ENCODE results near the gene SMIM41.
A peak's percentile ranks its signal among the peaks of the same experiment; 100 is the strongest.

The SMIM41 gene

DNA sequence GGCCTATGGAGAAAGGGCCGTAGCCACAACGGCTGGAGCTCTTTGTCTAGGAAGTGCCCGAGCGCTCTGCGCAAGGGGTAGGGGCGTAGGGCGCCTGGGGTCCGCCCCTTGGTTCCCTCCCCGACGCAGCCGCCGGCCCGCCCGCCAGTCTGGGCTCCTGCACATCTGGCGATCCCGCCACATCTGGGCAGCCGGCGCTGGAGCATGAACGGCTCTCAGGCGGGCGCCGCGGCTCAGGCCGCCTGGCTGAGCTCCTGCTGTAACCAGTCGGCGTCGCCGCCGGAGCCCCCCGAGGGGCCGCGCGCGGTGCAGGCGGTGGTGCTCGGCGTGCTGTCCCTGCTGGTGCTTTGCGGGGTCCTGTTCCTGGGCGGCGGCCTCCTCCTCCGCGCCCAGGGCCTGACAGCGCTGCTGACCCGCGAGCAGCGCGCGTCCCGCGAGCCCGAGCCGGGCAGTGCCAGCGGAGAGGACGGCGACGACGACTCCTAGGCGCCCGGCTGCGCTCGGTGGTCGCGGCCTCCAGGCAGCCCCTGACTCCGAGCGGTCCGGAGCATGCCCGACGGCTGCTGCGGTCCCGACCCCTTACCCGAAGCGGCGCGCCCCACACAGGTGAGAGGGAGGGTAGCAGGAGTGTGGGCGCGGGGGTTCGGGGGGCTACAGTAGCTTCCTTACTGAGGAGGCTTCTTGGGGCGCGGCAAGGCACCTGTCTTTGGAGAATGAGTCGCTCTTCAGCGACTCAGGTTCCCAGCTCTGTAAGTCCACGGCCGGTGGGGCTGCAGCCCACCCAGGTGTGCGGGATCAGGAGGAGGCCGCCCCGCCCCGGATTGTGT, at the start of gene SMIM41:
SMIM41 (plus strand) TSS at position 129 of the 827 bp plus-strand sequence; CDS start at position 205, 76 bp downstream.
- no peak for DNase-seq (ENCODE audit: low spot score)

DNA sequence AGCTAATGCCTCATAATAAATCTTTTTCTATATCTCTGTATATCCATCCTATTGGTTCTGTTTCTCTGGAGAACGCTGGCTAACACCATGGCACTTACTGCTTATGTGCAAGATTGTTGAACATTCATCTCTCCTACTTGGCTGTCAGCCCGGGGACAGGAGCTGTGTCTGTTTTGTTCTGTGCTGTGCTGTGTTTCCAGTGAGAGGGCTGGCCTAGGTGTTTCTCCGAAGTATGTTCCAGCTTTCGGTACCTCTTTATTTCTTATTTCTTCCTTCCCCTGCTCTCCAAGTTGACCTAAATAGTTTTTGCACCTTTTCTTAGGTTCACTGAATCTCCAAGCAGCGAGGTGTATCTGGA, 47.1 kb upstream of the SMIM41 start:
- no peak for DNase-seq (ENCODE audit: low spot score)

DNA sequence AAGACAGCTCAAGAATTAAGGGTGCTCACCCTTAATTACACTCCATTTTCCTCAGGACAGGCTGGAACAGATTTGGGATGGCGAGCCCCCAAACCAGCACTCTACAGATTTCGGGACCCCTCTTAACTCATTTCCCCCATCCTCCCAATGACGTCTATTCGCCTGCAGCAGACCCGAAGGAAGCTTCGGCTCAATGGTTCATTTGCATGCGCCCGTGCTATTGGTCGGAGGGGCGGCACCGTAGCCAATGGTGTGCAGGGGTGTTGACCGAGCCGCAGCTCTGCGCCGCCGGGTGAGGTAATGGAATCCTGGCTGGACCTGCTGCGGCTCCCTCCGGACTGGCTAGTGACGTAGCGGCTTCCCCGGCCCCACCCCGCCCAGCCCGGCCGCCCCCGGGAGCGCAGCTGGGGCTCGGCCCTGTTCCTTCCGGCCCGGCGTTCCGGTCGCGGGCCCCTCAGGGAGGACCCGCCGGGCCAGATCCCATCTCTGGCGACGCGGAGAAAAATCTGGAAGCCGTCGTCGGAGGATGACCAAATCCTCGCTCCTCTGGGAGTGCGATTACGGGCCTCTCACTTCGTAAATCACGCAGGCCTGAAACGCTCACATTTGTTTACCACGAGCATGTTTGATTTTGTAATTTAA, 46.6 kb upstream of the SMIM41 start:
- peak; percentile 84 for DNase-seq (ENCODE audit: low spot score)

DNA sequence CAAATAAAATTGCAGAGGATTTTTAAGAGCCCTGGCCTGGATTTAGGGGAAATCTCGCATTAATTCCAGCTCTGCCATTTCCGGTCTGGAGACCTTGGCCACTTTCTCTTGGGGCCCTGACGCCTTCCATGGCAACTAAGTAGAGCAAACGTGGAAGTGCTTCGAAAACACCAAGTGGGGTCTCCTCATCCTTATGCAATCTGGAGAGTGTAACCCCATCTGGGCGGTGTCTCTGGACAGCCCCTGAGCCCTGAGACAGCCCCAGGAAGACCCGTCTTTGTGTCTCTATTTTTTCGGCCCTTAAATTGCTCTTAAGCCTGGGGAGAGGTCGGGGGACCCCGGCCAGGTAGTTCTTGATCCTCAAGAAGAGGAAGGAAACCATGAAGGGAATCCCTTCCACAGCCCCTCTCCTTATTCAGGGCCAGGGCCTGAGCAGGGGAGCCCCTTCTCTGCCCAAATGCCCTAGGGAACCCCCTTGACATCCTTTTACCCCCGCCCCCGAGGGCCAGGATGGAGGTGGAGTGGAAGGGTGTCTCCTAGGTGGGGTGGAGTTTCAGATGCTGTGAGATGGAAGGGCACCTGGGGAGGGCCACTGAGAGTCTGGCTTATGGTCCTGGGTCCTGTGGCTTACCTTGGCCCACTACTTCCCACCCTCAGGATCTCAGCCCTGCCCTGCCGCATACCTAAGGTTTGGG, 45.9 kb upstream of the SMIM41 start:
- no peak for DNase-seq (ENCODE audit: low spot score)

- no peak for DNase-seq (ENCODE audit: low spot score)
These were observed 44.3 kb upstream of the SMIM41 start for GRCh38 chr12:52035190-52035589.

DNA sequence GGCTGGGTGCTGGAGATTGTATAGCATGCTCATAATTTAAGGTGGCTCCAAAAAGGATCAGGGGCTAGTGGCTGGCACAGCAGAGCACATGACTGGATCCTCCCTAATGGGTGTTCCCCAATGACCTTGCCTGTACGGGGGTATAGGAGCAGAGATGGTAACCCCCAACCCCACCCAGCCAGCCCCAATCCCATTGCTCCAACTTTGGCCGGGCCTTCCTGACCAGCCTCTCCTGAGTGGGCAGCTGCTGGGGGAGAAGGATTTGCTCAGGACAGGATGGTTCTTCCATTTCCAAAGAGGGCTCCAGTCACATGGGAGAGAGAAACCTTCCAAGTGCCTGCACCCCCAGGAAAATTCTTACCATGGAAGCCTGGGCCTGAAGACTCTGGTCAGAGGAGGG, 43.6 kb upstream of the SMIM41 start:
- DNase-seq (ENCODE audit: low spot score), result no peak

- DNase-seq (ENCODE audit: low spot score), result peak; percentile 73
These were observed 42.8 kb upstream of the SMIM41 start for GRCh38 chr12:52036587-52037171.

DNA sequence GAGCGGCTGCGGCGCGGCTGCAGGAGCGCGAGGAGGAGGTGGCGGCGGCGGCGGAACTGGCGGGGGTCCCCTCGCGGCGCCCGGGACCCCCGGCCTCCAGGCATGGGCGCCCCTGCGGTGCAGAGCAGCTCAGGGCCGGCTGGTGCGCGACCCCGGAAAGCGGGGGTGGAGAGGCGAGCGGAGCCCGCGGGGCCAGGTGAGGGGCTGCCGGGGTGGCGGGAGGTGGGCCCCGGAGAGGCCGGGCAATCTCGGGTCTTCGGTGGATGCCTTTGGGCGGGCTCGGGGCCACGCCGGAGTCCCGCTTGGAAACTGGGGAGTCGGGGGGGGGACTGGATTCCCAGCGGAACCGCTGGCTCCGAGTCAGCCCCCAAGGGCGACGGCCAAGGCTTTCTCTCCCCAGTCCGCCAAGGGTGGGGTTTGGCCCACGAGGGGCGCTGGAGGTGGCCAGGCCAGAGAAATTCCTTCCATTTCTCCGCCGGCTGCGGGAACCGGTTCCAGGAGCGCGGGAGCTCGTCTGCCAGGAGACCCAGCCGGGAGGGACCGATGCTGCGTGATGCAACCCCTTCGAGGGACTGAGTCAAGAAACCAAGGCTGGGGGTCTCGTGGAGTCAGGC, 42.1 kb upstream of the SMIM41 start:
- no peak for DNase-seq (ENCODE audit: low spot score)

DNA sequence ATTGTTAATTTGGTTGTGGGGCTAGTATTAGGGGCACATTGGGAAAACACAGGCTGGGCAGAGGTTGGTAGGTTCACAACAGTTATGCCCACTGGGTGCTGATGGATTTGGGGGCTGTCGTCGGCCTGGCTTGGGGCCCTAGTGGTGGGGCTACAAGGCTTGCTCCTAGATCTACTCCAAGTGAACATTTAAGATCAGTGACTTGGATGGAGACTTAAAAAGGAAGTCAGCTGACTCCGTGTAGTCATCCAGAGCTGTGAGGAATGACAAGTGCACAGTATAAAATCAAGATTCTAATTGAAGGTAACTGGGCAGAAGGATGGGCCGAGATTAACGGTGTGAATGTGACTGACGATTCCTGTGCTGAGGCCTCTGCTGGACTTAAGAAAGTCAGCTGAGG, 41.1 kb upstream of the SMIM41 start:
- no peak for DNase-seq (ENCODE audit: low spot score)

DNA sequence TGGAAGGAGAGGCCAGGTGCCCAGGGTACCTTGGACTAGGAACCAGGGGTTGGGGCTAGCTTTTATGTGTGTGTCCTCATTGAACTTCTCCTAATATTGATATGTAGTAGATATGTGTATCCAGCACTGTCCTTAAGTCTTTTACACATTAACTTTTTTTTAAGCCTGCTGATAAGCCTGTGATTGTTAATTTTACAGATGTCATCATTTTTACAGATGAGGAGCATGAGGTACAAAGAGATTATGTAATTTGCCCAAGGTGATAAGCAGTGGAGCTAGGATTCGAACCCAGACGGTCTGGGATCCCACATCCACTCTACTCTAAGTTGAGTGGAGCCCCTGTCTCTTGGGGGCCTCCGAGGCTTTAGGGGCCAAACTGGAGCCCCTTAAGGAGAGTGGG, 38.5 kb upstream of the SMIM41 start:
- no peak for DNase-seq (ENCODE audit: low spot score)

GRCh38 chr12:52041695-52042123, 37.8 kb upstream of the SMIM41 start:
- peak; percentile 64 for DNase-seq (ENCODE audit: low spot score)

GRCh38 chr12:52042706-52043385, 36.7 kb upstream of the SMIM41 start:
- no peak for DNase-seq (ENCODE audit: low spot score)

DNA sequence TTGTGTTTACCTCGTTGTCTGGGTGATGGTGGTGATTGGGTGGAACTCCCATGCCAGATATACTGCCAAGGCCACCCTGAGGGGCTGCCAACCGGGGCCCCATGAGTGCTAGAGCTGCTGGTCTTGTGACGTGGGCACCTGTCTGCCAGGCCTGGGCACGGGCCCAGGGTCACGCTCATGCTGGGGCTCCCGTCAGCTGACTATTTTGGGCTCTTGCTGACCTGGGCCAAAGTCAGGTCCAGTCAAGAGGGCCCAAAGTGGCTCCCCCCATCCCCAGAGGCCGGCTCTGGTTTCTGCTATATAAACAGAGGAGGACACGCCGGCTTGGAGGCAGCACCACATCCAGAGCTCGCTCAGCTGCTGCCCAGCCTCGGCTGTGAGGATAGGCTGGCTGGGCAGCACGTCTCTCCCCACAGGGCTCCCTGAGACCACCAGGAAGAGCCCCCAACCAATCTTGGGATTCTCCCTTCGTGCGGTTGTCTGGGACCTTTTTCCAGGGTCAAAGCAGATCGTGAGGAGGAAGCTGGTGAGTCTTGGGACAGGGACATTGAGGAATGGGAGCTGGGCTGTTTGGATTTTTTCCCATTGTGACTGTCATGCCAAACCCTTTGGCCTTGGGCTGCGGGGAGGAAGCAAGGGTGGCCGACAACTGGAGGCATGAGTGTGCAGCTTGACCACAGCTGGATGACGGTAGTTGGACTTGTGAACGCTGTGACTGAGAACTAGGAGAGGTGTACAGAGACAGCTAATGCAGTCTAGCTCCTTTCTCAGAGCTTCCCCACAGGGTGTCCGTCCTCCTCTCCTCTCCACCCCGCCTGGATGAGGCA, 35.9 kb upstream of the SMIM41 start:
- DNase-seq (ENCODE audit: low spot score), result no peak

DNA sequence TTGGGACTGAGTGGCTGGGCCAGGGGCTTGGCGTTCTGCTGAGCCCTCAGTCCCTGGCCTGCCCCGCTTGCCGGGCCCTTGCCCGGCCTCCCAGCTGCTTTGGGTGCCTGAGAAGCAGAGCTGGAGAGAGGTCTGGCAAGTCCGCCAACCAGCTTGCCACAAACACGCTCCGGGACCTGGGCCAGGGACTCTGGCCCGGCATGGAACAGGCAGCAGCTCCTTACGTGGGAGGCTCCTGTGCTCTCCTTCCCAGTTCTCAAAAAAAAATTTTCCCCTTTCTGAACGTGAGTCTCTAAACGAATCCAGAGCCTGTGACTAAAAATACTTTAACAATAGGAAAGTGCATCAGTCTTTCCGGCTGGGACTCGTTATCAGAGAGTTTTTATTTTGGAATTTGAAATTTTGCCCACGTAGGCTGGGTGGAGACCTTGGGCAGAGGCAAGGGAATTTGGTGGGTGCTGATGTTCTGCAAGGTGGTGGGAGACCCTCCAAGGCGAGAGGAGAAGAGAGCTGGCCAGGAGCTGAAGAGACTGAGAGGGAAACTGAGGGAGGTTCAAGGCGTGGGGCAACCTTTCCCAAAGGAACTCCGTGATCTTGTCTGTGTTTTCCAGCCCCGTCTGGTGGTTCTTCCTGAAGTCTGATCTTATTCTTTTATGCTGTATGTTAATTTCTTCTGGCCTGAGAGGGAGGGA, 35.1 kb upstream of the SMIM41 start:
- DNase-seq (ENCODE audit: low spot score), result no peak

DNA sequence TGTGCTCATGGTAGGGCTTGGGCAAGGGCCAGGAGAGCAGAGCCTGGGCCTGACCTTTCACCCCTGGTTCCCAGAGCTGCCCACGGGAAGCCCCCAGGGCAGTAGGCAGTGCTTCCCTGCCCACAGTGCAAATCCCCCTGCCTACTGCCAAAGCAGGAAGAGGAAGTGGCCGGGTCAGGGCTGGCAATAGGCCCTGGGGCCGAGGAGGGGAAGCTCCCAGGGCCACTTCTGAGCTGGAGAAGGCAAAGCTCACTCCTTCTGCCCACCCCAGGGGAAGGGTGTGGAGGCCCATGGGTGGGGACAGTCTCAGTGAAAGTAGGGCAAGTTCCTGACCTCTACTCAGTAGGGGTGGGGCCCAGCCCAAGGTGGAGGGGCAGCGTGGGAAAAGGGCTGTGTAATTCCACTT, 33.7 kb upstream of the SMIM41 start:
- no peak for DNase-seq (ENCODE audit: low spot score)

GRCh38 chr12:52046859-52047258, 32.6 kb upstream of the SMIM41 start:
- DNase-seq (ENCODE audit: low spot score), result no peak

DNA sequence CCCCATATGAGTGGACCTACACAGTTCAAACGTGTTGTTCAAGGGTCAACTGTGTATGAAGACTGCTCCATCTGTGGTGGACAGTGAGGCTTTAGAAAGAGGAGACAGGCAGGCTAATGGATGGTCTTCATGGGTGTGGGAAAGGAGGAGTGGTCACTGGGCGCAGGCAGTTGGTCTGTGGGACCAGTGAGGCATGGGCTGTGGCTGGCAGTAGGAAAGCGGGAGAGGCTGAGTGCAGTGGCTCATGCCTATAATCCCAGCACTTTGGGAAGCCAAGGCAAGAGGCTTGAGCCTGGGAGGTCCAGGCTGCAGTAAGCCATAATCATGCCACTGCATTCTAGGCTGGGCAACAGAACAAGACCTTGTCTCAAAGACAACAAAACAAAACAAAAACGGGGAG, 30.2 kb upstream of the SMIM41 start:
- no peak for DNase-seq (ENCODE audit: low spot score)

DNA sequence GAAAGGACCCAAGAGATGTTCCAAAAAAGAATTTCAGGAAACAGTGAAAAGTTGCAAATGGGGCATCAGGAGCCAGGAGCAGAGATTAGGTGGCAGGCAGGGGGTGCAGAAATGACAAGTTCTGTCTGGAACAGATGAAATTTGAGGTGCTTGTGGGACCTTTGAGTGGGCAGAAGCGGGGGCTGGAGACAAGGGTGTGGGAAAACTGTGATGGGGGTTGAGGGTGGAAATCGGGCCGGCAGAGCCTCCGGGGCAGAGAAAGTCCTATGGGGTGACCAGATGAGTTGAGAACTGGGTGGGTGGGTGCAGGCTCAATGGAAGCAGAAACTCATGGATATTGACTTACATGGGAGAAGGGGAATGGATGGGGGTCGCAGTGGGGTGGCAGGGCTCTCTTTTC, 29.8 kb upstream of the SMIM41 start:
- no peak for DNase-seq (ENCODE audit: low spot score)

- no peak for DNase-seq (ENCODE audit: low spot score)
These were observed 29.3 kb upstream of the SMIM41 start for GRCh38 chr12:52050116-52050757.
